NCI-H748 treated with DMSO at 0.1 percent for 48 hours (cell line): ENCODE results near the gene SIRT5.

ENCODE experiments used
- DNase-seq: peaks from one replicate; lab custom pipeline; 2025; lab: John Stamatoyannopoulos, UW

SIRT5 gene

GRCh38 chr6:13574571-13575376, at the start of gene SIRT5:
TSS of gene SIRT5 (plus strand) at chr6:13574601. CDS start at chr6:13584111, 9,510 bp downstream.
- DNase-seq = peak; percentile 97

GRCh38 chr6:13524801-13525508, 49.4 kb upstream of the SIRT5 start:
- DNase-seq = no peak

GRCh38 chr6:13526357-13526726, 48.1 kb upstream of the SIRT5 start:
- DNase-seq = no peak

DNA sequence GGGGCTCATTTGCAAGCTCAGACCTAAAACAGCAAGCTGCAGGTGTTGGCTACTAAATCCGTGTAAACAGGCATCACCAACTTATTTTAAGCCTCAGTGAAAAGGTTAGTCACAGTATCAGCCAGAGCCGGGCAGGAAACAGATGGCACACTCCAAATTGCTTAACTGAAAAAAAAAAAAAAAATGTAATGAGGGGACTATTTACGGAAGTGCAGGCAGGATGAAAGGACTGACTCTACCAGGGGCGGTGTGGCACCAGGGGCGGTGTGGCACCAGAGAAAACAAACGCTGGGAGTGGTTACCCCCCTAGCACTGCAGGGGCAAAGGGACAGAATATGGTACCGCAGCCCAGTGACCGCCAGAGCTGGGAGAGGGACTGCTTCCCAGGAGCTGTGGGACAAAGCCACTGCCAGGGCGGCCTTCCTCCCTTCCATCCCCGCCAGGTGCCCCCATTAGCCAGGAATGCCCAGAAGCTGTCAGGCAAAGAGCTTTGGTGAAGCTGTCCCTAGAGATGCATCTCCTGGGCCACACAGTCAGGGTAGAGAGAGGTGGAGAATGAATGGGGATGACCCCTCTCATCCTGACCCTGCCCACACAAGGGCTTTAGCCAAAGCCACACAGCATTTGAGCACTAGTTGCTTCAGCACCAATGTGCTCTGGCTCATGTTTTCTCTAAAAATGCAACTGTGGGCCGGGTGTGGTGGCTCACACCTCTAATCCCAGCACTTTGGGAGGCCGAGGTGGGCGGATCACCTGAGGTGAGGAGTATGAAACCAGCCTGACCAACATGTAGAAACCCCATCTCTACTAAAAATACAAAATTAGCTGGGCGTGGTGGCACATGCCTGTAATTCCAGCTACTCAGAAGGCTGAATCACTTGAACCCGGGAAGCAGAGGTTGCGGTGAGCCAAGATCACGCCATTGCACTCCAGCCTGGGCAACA, 47.4 kb upstream of the SIRT5 start:
- DNase-seq = peak; percentile 63

- no peak for DNase-seq
Observed at GRCh38 chr6:13527671-13528056, 46.7 kb upstream of the SIRT5 start.

DNA sequence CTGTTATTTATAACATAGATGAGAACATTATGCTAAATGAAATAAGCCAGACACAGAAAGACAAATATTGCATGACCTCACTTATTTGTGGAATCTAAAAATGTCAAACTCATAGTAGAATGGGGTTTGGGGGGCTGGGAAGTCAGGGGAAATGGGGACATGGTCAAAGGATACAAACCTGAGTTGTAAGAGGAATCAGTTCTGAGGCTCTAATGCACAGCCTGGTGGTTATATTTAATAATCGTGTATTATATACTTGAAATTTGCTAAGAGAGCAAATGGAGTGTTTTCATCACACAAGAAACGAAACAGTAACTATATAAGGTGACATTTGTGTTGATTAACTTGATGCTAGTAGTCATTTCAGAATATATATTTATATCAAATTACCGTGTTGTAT, 46.2 kb upstream of the SIRT5 start:
- DNase-seq = no peak

DNA sequence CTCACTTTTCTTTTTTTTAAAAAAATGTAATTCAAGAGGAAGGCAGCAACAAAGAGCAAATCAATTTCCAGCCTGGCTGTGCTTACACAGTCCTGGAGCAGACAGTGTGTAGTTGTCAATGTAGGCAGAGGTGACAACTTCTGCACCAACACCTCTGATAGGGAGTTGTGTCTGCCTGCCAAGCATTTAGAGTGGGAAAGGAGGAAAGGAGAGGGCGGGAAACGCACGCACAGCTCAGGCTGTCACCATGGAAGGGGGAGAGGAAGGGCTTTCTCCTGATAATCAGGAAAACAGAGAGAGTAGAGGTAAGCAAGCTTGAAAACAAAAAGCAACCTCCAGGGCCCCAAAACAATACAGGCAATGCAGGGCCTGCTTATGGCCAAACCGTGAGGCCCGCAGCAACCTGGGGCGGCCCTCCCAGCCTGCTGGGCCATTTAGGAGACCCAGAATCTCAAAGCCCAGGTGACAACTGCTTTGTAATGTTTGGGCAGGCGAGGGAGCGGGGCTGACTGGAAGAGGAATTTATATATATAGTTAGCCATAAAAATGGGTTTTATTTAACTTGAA, 45.5 kb upstream of the SIRT5 start:
- no peak for DNase-seq

- no peak for DNase-seq
Observed at GRCh38 chr6:13531956-13532355, 42.4 kb upstream of the SIRT5 start.

- DNase-seq = no peak
Observed at GRCh38 chr6:13534536-13534935, 39.9 kb upstream of the SIRT5 start.

DNA sequence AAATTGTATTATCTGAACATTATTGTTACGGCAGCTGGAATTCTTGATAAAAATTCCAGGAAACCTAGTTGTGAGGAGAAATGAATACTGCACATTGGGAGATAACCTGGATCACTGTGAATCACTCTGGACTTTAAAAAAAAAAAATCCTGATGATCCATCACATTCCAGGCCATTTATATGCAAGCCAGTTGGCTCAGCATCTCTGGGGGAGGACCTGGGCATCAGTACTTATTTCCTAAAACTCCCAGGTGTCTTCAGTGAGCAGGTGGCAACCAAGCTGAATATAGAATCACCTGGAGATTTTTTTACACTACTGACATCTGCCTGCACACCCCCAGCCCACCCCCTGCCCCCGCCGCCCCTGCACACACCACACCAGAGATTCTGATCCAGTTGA, 39.1 kb upstream of the SIRT5 start:
- no peak for DNase-seq

DNA sequence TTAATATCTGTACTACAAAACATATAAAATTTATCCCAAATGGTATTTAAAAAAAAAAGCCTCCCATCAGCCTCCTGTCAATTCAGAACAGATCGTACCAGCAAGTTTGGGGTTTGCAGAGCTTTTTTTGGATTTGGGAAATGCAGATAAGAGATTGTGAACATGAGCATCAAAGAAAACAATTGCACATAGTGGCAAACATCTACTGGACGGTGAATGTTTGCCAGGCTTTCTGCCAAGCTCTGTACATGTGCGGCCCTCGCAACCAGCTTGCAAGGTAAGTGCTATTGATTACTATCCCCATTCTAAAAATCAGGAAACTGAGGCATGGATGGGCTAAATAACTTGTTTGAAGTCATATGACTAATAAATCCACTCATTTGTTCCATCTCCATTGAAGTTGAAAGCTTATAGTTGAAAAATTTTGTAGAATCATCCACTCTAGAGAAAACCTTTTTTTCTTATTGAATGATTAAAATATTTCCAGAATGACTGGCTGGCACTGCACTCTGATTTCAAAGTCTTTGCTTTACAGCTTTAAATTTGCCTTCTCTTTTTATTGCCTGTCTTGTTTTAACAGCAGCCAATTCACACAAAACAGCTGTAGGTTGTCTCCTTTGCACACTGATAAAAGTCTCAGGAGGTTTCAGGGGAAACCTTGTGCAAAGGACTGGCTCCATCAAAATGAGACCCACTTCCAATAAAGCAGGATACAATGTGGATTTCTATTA, 37.4 kb upstream of the SIRT5 start:
- no peak for DNase-seq

- no peak for DNase-seq
Observed at GRCh38 chr6:13537527-13537897, 36.9 kb upstream of the SIRT5 start.

DNA sequence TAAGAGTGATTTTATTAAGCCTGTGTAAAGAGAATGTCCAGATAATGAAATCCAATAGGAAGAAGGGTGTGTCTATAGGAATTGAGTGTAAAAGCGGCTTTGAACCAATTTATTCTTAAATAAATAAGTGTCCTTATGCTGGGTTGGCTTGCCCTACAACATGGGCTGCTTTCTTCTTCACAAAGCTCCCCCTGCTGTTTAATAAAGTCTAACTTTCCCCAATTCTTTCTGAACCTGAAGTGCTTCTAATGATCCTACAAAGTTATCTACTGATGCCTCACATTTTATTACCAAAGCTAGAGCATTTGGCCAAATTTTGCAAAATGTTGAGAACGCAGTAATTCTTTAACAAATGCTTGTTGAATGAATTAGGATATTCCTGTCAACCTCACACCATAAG, 36.3 kb upstream of the SIRT5 start:
- DNase-seq = no peak

GRCh38 chr6:13538600-13538999, 35.8 kb upstream of the SIRT5 start:
- no peak for DNase-seq

DNA sequence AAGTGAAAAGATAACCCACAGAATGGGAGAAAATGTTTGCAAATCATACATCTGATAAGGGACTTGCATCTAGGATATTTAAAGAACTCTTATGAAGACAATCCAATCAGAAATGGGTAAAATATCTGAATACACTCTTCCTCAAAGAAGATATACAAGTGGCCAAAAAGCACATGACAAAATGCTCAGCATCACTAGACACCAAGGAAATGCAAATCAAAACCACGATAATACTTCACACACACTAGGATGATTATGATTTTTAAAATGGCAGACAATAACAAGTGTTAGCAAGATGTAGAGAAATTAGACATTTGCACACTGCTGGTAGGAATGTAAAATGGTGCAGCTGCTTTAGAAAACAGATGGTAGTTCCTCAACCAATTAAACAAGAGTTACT, 34.8 kb upstream of the SIRT5 start:
- no peak for DNase-seq

DNA sequence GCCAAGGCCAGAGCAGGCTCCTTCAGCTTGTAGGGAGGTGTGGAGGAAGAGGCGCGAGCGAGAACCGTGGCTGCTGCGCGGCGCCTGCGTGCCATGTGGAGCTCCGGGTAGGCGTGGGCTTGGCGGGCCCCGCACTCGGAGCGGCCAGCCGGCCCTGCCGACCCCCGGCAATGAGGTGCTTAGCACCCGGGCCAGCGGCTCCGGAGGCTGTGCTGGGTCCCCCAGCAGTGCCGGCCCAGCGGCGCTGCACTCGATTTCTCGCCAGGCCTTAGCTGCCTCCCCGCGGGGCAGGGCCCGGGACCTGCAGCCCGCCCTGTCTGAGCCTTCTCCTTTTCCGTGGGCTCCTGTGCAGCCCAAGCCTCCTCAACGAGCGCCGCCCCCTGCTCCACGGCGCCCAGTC, 32.9 kb upstream of the SIRT5 start:
- DNase-seq = no peak

GRCh38 chr6:13544454-13545186, 29.8 kb upstream of the SIRT5 start:
- DNase-seq = no peak

DNA sequence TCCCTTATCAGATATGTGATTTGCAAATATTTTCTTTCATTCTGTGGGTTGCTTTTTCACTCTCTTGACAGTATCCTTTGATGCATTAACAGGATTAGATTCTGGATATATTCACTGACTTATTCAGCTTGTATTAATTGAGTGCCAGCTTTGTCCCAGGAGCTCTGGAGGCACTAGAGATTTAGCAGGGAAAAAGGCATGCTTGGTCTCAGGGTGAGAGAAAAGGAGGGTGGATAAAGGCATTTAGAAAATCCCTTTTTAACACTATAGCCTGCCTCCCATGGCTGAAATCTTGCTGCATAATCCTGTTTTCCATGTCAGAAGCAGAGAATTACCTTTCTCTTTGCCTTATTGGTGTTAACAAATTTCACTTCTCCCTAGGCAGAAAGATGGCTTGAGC, 28.5 kb upstream of the SIRT5 start:
- DNase-seq = no peak

DNA sequence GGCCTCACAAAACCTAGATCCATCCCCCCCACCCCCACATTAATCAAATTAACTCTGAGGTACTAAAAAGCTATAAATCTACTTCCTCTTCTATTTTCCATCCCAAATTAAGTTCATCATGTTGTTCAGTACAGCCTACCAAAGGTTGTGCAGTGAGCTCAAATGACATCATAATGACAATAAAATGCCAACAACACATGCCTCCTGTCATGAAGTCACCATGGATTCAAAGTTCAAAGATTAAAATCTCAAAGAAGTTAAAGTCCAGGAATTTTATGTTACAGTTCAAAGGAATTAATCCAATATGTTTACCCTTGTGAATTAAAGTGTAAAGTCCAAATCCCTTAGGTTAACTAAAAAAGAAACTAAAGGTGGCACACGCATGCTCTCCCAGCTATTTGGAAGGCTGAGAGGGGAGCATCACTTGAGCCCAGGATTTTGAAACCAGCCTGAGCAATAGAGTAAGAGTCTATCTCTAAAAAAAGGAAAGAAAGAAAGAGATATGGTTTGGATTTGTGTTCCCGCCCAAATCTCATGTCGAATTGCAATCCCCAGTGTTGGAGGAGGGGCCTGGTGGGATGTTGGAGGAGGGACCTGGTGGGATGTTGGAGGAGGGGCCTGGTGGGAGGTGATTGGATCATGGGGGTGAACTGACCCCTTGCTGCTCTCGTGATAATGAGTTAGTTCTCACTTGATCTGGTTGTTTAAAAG, 25.7 kb upstream of the SIRT5 start:
- no peak for DNase-seq

GRCh38 chr6:13550656-13551055, 23.7 kb upstream of the SIRT5 start:
- no peak for DNase-seq
